ENCODE results near the gene RNF44. TPM values are rescaled to one million over a fixed set of nuclear protein-coding genes. Genes with fewer than 3 reads are reported as not detected.

The RNF44 gene
- 100 to 1,000 TPM; 162 to 166 TPM for total RNA-seq

DNA sequence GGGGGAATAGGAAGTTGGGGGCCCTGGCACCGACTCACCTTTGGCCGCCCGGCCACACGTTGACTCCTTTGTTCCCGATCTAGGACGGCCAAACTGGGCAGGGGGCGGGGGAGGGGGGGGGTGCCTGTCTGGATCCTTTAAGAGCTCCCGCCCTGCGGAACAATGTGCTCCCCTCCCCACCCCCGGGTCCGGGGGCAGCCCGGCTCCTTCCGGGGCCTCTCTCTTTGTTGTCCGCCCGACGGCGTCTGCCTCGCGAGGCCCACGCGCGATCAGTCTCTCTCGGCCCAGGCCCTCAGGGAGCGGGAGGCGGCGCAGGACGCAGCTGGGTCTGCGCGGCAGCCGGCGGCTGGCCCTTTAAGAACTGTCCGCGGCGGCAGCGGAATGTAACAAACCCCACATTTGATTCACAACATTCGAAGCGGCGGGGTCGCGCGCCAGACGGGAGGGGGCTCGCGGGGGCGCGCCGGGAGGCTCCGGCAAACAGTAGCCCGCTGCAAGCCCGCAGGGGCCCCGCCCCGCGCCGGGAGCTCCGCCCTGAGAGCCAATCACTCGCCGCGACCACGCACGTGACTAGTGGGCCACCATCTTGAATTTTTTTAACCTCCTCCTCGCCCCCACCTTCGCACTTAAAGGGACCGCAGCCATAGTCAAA is at the start of gene RNF44:
TSS of gene RNF44 (minus strand) at position 501 of the 652 bp plus-strand sequence. CDS start 4,930 bp downstream, outside the sequence.
- peaks cover 59% of the 10 kb centered on the region for H3K4me1 Mint-ChIP-seq
- H3K36me3 Mint-ChIP-seq = peaks cover 11% of the 10 kb centered on the region
- peak within 1 kb of the TSS; percentile 100 for H3K4me3 Mint-ChIP-seq
- DNase-seq = peak; percentile 100
- no peaks in the 10 kb centered on the region for H3K9me3 Mint-ChIP-seq
- peak; percentile 50 for ATAC-seq (ENCODE audit: low read depth)
- peak within 1 kb of the TSS; percentile 99 for H3K27ac Mint-ChIP-seq
- POLR2A ChIA-PET = interaction anchor here (0.5 to 5.6 kb wide), 19 partner anchors 8 to 919 kb away, joined by 3 to 60 read pairs (median 5); partner anchors contain the start of genes CLTB, FAF2, HIGD2A and KIAA1191
- no peaks in the 10 kb centered on the region for H3K27me3 Mint-ChIP-seq

DNA sequence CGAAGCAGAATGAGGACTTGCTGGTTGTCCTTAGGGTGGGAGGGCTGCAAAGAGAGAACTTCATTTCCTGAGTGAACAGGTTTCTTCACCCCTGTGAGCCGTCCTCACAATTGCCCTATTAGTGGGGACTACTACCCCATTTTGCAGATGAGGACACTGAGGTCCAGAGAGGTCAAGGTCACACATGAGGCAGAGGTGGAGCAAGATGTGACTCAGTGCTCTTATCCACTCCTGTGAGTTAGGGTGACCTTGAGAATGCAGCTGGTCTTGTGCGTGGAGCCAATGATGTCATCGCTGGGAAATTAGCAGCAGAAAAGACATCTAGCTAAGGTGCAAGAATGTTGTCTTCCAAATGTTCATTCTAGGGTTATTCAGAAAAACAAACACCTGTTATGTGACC is 45.9 kb upstream of the RNF44 start:
- Mint-ChIP-seq H3K36me3 (no peaks in the 10 kb centered on the region), H3K4me3 (no peak overlapping the region), H3K27me3 (no peaks in the 10 kb centered on the region), H3K4me1 (no peaks in the 10 kb centered on the region), H3K9me3 (peaks cover 7% of the 10 kb centered on the region), H3K27ac (no peak overlapping the region)
- ATAC-seq (ENCODE audit: low read depth) = no peak
- no peak for DNase-seq
- POLR2A ChIA-PET = no interaction called here

- Mint-ChIP-seq H3K27me3 (no peaks in the 10 kb centered on the region), H3K4me1 (no peaks in the 10 kb centered on the region), H3K4me3 (no peak overlapping the region), H3K9me3 (peaks cover 7% of the 10 kb centered on the region), H3K36me3 (no peaks in the 10 kb centered on the region), H3K27ac (no peak overlapping the region)
- ATAC-seq (ENCODE audit: low read depth) = no peak
- POLR2A ChIA-PET = no interaction called here
- no peak for DNase-seq
Observed at GRCh38 chr5:176581361-176581760, 44.2 kb upstream of the RNF44 start.

DNA sequence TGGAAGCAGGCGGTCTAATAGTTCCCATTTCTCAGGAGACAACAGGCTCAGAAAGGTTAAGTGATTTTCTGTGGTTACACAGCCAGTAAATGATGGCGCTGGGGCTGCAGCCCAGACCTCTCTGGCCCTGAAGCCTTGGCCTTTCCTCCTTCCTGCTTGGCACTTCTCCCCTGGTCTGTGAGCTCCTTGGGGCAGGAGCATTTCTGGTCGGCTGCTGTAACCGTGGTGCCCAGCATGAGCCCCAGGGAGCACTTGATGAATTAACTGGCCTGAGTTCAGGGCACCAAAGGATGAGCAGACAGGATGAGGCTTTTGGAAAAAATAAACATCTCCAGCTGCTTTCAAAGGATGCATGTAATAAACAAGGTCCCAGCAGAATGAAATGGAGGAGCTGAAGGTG is 42.1 kb upstream of the RNF44 start:
- Mint-ChIP-seq H3K4me3 (no peak overlapping the region), H3K36me3 (no peaks in the 10 kb centered on the region), H3K4me1 (no peaks in the 10 kb centered on the region), H3K9me3 (peaks cover 1% of the 10 kb centered on the region), H3K27me3 (no peaks in the 10 kb centered on the region), H3K27ac (no peak overlapping the region)
- POLR2A ChIA-PET = interaction anchor here (1.3 kb wide), 1 partner anchor 49 kb away, joined by 3 read pairs; no protein-coding TSS in a partner anchor
- DNase-seq (no peak), ATAC-seq (ENCODE audit: low read depth) (no peak)

- DNase-seq (no peak), ATAC-seq (ENCODE audit: low read depth) (no peak)
- Mint-ChIP-seq H3K27me3 (no peaks in the 10 kb centered on the region), H3K4me1 (peaks cover 5% of the 10 kb centered on the region), H3K9me3 (no peaks in the 10 kb centered on the region), H3K36me3 (no peaks in the 10 kb centered on the region), H3K27ac (no peak overlapping the region), H3K4me3 (no peak overlapping the region)
- POLR2A ChIA-PET = interaction anchor here (0.6 to 1.3 kb wide), 3 partner anchors 49 to 572 kb away, joined by 3 read pairs; no protein-coding TSS in a partner anchor
Observed at GRCh38 chr5:176578391-176578808, 41.2 kb upstream of the RNF44 start.

DNA sequence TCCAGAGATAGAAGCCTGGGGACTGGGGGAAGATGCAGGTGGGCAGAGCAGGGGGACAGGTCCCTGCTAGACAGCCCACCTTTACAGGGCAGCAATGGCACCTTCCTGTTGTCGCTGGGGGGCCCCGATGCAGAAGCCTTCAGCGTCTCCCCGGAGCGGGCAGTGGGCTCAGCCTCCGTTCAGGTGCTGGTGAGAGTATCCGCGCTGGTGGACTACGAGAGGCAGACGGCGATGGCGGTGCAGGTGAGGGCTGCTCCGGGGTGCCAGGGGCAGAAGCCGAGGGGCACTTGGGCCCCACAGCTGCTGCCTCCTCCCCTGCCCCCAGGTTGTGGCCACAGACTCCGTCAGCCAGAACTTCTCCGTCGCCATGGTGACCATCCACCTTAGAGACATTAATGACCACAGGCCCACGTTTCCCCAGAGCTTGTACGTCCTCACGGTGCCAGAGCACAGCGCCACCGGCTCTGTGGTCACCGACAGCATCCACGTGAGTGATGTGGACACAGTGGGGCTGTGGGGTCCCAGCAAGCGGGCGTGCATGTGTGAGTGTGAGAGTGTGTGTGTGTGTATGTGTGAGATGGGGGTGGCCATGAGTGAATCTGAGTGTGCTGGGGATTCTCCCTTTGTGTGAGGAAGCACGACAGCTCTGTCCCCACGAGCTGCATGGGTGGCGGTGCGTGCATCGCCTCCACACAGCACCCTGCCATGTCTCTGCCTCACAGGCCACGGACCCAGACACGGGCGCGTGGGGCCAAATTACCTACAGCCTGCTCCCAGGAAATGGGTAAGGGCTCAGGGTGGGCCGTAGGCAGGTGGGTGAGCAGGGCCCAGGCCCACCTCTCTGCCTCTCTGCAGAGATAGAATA is 40.3 kb upstream of the RNF44 start:
- H3K27ac Mint-ChIP-seq = no peak overlapping the region
- peaks cover 5% of the 10 kb centered on the region for H3K4me1 Mint-ChIP-seq
- ATAC-seq (ENCODE audit: low read depth) (no peak), DNase-seq (no peak)
- no peaks in the 10 kb centered on the region for H3K9me3 Mint-ChIP-seq
- POLR2A ChIA-PET = interaction anchor here (0.6 kb wide), 1 partner anchor 226 kb away, joined by 3 read pairs; no protein-coding TSS in a partner anchor
- no peak overlapping the region for H3K4me3 Mint-ChIP-seq
- H3K27me3 Mint-ChIP-seq = no peaks in the 10 kb centered on the region
- H3K36me3 Mint-ChIP-seq = no peaks in the 10 kb centered on the region

DNA sequence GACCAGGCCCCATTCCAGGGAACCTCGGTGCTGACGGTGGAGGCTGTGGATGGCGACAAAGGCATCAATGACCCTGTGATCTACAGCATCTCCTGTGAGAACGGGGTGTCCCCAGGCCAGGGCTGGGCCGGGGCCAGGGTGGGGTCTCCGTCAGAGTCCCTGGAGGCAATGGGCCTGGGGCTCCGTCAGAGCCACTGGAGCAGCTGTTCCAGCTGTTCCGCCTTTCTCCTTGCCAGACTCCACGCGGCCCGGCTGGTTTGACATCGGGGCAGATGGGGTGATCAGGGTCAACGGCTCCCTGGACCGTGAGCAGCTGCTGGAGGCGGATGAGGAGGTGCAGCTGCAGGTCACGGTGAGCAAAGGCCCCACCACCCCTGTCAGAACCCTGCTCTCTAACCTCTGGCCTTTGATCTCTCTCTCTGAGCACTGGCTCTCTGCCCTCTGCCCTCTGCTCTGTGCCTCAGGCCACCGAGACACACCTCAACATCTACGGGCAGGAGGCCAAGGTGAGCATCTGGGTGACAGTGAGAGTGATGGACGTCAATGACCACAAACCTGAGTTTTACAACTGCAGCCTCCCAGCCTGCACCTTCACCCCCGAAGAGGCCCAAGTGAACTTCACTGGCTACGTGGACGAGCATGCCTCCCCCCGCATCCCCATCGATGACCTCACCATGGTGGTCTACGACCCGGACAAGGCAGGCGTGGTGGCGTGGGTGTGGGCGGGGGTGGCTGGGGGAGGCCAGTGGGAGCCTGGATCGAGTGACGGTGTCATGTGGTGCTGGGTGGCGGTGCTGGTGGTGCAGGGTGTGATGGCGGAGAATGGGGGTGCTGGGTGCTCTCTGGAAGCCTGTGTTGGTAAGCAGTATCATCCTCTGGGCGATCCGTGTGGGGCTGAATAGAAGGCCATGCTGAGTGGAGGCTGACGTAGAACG is 38.6 kb upstream of the RNF44 start:
- no peak for ATAC-seq (ENCODE audit: low read depth)
- POLR2A ChIA-PET = no interaction called here
- Mint-ChIP-seq H3K4me3 (no peak overlapping the region), H3K27ac (no peak overlapping the region), H3K9me3 (no peaks in the 10 kb centered on the region), H3K36me3 (no peaks in the 10 kb centered on the region), H3K4me1 (peaks cover 5% of the 10 kb centered on the region), H3K27me3 (peaks cover 5% of the 10 kb centered on the region)
- DNase-seq = no peak

- Mint-ChIP-seq H3K4me3 (no peak overlapping the region), H3K27me3 (peaks cover 5% of the 10 kb centered on the region), H3K9me3 (no peaks in the 10 kb centered on the region), H3K4me1 (peaks cover 5% of the 10 kb centered on the region), H3K27ac (no peak overlapping the region), H3K36me3 (no peaks in the 10 kb centered on the region)
- ATAC-seq (ENCODE audit: low read depth) = no peak
- POLR2A ChIA-PET = interaction anchor here (1.0 to 2.6 kb wide), 2 partner anchors 32 to 86 kb away, joined by 3 to 10 read pairs; no protein-coding TSS in a partner anchor
- DNase-seq = no peak
Observed at GRCh38 chr5:176575066-176575465, 37.9 kb upstream of the RNF44 start.

DNA sequence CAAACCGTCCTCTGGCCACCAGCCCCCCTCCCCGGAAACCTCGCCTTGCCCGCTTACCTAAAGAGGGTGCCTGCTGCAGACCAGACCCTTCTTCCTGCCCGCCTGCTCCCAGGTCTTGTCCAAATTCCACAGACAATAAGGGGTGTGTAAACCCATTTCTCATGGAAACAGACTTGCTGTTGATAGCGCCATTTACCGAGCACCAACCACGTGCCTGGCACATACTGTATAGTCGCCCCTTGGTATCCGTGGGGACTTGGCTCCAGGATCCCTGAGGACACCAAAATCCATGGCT is 37.0 kb upstream of the RNF44 start:
- H3K36me3 Mint-ChIP-seq = no peaks in the 10 kb centered on the region
- ATAC-seq (ENCODE audit: low read depth) = no peak
- no peak overlapping the region for H3K27ac Mint-ChIP-seq
- no peak for DNase-seq
- POLR2A ChIA-PET = interaction anchor here (1.0 to 2.6 kb wide), 2 partner anchors 31 to 87 kb away, joined by 3 to 10 read pairs; no protein-coding TSS in a partner anchor
- peaks cover 5% of the 10 kb centered on the region for H3K4me1 Mint-ChIP-seq
- peaks cover 8% of the 10 kb centered on the region for H3K27me3 Mint-ChIP-seq
- no peak overlapping the region for H3K4me3 Mint-ChIP-seq
- no peaks in the 10 kb centered on the region for H3K9me3 Mint-ChIP-seq

DNA sequence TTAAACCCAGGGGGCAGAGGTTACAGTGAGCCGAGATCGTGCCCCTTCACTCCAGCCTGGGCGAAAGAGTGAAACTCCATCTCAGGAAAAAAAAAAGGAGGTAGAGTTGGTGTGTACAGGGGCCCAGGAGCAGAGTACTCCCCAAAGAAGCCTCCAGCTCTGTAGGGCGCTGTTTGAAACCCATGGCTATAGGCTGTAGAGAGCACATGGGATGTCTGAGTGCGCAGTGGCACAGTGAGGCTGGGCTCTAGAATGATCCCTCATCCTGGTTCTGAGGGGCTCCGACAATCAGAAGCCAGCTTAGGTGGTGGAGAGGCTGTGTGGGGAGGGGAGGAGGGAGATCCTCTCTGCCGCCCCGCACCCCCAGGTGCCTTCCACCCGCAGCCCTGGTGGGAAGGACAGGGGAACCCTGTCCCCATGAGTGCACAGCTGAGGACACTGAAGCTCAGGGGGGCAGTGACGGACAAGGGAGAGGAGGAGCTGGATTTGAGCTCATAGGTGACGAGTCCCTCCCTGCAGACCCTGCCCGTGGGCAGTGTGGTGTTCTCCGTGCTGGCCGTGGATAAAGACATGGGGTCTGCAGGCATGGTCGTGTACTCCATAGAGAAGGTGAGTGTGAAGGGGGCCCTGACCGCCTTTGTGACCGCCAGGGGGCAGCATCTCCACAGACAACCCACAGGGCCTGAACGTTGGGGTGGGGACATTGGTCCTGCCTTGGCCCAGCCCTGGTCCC is 36.5 kb upstream of the RNF44 start:
- Mint-ChIP-seq H3K4me1 (peaks cover 5% of the 10 kb centered on the region), H3K4me3 (no peak overlapping the region), H3K9me3 (no peaks in the 10 kb centered on the region), H3K36me3 (no peaks in the 10 kb centered on the region), H3K27me3 (peaks cover 8% of the 10 kb centered on the region), H3K27ac (no peak overlapping the region)
- ATAC-seq (ENCODE audit: low read depth) (peak; percentile 86), DNase-seq (peak; percentile 86)
- POLR2A ChIA-PET = interaction anchor here (2.6 kb wide), 1 partner anchor 31 kb away, joined by 10 read pairs; no protein-coding TSS in a partner anchor

GRCh38 chr5:176570044-176570443 is 32.8 kb upstream of the RNF44 start:
- no peak for DNase-seq
- no peak for ATAC-seq (ENCODE audit: low read depth)
- H3K9me3 Mint-ChIP-seq = no peaks in the 10 kb centered on the region
- POLR2A ChIA-PET = interaction anchor here (0.7 to 1.7 kb wide), 5 partner anchors 26 to 154 kb away, joined by 3 to 7 read pairs (median 5); partner anchors contain the start of gene CLTB
- no peaks in the 10 kb centered on the region for H3K36me3 Mint-ChIP-seq
- H3K27me3 Mint-ChIP-seq = peaks cover 10% of the 10 kb centered on the region
- H3K4me3 Mint-ChIP-seq = no peak overlapping the region
- H3K4me1 Mint-ChIP-seq = peaks cover 8% of the 10 kb centered on the region
- no peak overlapping the region for H3K27ac Mint-ChIP-seq

- Mint-ChIP-seq H3K27me3 (peaks cover 10% of the 10 kb centered on the region), H3K4me1 (peaks cover 3% of the 10 kb centered on the region), H3K36me3 (no peaks in the 10 kb centered on the region), H3K9me3 (no peaks in the 10 kb centered on the region), H3K27ac (no peak overlapping the region), H3K4me3 (no peak overlapping the region)
- ATAC-seq (ENCODE audit: low read depth) (no peak), DNase-seq (no peak)
- POLR2A ChIA-PET = no interaction called here
Observed at GRCh38 chr5:176568657-176569056, 31.5 kb upstream of the RNF44 start.
